Activated naive CD4-positive, alpha-beta T cell treated with anti-CD3 and anti-CD28 coated beads, Interleukin-2, amount 50 U/mL, for 16 hours (primary cell): ENCODE measurements around the gene TNNI2.

ENCODE experiments used
- DNase-seq: peaks from one replicate; pipeline ENCODE4 v3.0.0-alpha.2; 2020

The TNNI2 gene

DNA sequence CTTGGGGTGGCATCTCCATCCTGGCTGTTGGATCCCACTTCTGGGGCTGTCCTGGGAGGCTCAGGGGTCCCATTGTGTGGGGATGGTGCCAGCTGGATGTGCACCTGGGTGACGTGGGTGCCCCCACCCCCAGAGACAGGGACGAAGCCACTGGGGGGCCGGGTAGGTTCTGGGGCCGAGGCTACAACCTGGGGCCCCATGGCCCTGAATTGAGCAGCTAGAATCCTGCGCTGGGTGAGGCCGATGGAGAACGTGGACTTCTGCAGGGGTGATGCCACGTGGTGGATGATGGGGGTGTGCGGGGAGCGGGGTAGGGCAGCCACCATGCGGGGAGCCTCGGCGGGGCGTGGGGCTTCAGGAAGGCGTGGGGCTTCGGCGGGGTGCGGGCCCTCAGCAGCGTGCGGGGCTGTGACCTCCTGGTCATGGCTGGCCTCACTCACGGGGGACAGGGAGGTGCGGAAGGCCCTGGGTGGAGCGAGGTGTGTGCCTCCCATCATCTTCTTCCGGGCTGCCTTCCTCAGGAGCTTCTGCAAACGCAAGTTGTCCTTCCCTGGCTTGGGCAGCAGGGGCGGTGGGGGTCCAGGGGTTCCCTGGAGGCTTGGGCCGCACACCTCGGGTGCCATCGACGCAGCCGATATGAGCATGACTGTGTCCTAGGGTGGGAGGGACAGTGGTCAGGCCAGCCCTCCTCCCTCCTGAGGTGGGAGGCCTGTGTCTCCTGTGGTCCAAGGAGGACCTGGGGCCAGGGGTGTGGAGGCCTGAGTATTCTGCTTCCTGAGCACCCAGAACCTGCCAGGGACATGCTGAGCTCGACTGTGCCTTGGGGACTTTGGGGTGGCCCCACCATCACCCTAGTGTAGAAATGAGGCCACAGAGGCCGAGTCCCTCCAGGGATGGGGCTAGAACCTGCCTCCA, 51.4 kb downstream of the TNNI2 start:
- DNase-seq, result peak; percentile 42
